Measurements from ENCODE around the gene RCSD1. TPM values are rescaled to one million over a fixed set of nuclear protein-coding genes. Genes with fewer than 3 reads are reported as not detected.
A peak's percentile ranks its signal among the peaks of the same experiment; 100 is the strongest.
"Not testable (repeated sequence)": the region's sequence is repeated elsewhere in the genome, so short reads cannot be mapped to it uniquely, and the experiment has no call there.

Gene RCSD1
- polyA plus RNA-seq, 1 donor = 52.9 TPM

DNA sequence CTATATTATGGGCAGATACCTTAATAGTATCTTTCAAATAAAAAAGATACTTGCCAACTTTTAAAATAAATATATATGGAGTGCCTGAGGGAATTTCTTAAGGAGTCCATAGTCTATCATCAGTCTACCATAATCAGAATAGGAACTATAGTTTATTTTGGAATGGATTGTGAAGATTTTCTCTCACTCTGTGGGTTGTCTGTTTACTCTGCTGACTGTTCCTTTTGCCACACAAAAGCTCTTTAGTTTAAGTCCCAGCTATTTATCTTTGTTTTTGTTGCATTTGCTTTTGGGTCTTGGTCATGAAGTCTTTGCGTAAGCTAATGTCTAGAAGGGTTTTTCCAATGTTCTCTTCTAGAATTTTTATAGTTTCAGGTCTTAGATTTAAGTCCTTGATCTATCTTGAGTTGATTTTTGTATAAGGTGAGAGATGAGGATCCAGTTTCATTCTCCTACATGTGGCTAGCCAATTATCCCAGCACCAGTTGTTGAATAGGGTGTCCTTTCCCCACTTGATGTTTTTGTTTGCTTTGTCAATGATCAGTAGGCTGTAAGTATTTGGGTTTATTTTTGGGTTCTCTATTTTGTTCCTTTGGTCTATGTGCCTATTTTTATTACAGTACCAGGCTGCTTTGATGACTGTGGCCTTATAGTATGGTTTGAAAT lies 112.5 kb downstream of the RCSD1 start:
- not testable (repeated sequence) for DNase-seq (ENCODE audit: low read depth)

DNA sequence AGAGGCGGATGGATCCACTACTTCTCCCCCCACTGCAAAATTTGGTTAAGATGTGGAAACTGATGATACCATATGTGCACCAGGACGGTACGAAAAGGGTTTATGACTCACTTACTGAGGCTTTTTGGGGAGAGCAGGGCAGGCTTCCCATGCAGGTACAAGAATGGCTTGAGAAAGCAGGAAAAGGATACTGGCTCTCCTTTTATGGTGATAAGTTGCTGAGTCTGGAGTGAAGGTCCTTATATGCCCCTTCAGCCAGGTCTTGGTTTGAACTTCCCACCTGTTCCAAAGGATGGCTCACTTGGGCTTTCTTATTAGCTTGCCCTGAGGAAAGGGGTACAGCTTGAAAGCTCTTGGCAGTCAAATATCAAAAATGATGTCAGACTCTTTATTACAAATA lies 114.9 kb downstream of the RCSD1 start:
- no peak for DNase-seq (ENCODE audit: low read depth)

DNA sequence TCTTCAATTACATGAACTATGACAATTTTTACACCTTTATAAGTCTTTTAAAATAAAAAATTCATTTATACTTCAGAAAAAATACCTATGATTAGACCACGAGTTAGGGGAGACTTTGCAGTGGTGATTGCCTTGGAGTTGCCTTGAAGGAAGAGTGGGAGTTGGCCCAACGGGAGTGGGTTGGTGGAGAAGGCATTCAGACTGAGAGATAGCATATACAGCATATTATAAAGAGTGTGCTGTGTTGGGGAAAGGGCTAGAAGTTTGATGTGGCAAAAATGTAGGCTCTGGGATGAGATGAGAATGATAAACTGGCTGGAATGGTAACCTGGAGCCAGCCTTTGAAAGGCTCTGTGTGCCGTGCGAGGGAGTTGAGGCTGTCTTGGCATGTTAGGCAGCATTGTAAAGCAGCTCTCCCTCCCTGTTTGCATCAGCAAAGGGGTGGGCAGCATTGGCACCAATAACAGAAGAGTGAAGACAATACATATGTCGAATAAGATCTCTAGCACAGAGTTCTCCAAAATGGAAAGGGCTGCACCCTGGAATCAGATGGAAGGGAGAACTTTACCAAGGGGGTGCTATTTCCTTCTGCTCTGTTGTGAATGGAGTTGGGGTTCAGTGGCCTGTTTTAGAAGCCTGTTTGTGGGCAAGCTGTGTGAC lies 116.1 kb downstream of the RCSD1 start:
- DNase-seq (ENCODE audit: low read depth) = no peak

DNA sequence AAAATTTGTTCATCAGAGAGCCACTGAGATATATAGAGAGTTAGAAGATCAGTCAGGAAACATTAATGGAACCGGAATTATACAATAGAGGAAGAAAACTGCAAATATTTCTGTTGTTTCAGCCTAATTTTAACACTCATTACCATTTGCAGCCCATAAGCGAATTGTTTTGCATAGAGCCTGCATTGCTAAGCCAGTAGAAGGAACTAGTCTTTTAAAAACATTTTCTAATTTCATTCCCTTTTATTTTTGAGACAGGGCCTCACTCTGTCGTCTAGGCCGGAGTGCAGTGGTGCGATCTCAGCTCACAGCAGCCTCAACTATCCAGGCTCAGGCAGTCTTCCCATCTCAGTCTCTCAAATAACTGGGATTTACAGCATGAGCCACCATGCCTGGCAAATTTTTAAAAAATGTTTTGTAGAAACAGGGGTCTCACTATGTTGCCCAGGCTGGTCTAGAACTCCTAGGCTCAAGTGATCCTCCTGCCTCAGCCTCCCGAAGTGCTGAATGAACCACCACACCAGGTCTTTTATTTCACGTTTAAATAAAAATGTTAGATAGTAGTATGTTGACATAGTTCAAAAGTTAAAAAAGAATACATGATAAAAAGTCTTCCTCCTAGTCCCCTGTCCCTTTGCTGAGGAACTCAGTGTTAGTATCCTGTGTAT lies 117.1 kb downstream of the RCSD1 start:
- no peak for DNase-seq (ENCODE audit: low read depth)

DNA sequence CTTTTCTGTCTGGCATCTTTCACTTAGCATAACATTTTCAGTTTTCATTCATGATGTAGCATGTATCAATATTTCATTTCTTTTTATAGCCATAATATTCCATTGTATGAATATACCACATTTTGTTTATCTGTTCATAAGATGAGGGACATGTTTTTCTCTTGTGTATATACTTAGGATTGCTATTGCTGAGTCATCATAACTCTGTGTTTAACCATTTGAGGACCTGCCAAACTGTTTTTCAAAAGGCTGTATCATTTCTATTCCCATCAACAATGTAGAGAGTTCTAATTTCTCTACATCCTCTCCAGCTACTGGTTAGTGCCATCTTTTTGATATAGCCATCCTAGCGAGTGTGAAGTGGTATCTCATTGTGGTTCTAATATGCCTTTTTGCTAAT lies 118.0 kb downstream of the RCSD1 start:
- no peak for DNase-seq (ENCODE audit: low read depth)

DNA sequence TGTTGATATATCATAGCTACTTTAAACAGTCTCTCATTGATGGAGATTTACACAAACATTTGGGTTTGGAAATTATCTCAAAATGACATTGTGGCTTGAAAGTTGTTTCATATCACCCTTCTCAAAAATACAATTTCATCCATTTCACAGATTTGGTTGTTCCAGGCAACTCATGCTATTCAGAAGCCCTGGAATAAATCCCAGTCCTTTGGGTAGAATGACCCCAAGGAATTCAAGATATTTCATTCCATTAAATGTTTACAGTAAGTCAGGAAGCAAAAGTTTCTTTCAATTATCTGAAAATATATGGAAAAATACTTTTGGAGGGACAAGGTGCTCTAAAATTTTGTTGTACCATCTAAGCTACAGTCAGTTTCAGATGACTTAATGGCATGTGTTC lies 118.9 kb downstream of the RCSD1 start:
- DNase-seq (ENCODE audit: low read depth) = no peak

DNA sequence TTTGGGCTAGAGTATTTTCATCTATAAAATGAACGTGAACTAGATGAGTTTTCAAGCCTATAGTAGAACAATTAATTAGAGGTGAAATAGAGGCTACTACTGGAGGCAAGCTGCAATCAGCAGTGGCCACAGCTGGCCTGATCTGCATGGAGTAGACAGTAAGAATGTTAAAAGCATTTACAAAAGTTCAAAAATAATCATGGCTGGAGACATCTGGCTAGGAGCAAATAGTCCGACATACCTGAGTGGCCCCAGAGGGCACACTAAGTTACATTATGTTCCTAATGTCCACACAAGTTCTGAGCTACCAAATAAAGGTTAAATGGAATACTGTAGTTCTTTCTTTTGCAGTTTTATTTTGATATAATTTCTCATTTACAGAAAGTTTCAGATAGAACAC lies 119.7 kb downstream of the RCSD1 start:
- DNase-seq (ENCODE audit: low read depth) = no peak

DNA sequence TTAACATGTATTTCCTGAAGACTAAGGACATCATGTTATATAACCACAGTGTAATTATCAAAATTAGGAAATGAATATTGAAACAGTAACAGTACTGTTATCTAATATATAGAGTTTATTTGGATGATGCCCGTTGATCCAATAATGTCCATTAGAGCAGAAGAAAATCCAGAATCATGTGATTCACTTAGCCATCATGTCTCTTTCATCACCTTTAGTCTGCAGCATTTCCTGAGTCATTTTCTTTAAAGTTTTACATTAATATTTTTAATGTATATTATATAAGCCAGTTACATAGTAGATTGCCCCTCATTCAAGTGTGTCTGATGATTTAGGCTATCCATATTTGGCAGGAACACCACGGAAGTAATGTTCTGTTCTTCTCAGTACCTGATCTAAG lies 120.6 kb downstream of the RCSD1 start:
- no peak for DNase-seq (ENCODE audit: low read depth)

DNA sequence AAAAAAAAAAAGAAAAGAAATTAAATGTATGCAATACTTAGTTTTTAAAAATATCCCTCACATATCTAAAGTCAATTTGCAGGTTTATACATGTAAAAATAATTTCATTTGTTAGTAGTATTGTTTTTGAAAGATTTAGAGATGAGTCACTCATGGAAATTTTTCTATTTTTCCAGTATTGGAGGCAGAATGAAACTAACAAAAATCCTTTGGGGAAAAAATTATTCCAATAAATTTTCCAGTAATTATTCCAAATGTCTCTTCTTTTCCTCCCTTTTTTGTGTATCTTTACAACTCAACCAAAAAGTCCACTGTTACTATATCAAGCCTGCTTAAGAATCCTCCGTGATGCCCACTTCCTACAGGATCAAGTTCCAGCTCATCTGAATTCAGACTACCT lies 121.6 kb downstream of the RCSD1 start:
- peak; percentile 36 for DNase-seq (ENCODE audit: low read depth)

DNA sequence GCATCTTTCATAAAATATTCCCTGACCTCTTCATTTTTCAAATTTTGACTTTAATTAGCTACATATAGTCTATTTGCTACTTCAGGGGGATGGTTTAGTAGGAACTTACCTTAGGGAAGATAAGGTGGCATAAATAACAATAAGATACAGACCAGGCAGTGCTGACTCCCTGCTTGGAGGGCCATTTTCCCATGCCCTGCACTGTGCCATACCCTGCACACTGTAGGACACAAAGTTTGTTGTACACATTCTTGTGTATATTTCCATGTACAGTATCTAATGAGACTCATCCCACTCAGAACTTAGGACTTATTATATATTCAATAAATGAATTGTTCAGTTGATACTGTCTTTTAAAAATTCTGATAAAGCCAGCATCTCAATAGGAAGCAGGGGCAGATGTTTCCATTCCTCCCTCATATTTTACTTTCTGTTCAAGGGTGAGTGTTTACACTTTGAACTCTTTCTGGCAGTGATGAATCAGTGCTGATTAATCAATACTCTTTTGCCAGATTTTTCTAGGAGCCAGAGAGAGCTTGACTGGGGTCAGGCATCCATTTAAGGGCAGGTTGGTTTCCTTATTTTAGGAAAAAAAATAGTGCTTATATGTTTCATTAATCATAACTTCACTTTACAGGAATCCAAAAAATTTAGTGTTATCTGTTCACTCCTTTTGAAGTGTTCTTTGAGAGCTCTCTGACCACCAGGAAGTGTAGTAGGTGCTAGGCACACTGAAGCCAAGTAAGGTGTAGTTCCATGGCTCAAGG lies 122.4 kb downstream of the RCSD1 start:
- no peak for DNase-seq (ENCODE audit: low read depth)

DNA sequence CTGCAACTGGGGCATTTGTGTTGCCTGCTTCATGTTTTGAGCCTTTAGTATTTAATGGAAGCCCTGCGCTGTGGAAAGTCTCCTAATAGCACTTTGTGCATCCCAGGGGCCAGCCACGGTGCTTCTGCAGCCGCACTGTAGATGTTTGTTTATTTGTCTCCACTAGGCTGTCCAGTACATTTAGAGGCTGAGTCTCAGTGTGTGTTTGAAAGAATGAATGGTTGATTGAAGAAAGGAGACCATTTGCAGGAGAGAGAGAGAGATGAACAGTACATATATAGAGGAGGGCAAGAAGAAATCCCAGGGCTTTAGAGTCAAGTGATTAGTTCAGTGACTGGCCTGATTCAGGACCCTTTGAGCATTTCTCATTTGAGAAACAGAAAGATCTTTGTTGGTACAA lies 125.6 kb downstream of the RCSD1 start:
- DNase-seq (ENCODE audit: low read depth) = no peak

Other genes starting within 250 kb of the RCSD1 start
- 1.2 TPM for gene CD247, start 111.7 kb upstream of the RCSD1 start, polyA plus RNA-seq (ENCODE audit: insufficient read length)
- gene CREG1, start 76.5 kb upstream of the RCSD1 start, polyA plus RNA-seq (ENCODE audit: insufficient read length) = 19.7 TPM
- gene MPZL1, start 91.8 kb downstream of the RCSD1 start, polyA plus RNA-seq (ENCODE audit: insufficient read length) = 66.3 TPM

Data from forelimb muscle (tissue), 1 donor.